GM19395 (cell line): Measurements from ENCODE around the gene ELOVL6.
"Not testable (repeated sequence)": the region's sequence is repeated elsewhere in the genome, so short reads cannot be mapped to it uniquely, and the experiment has no call there.

ENCODE experiments used
- ATAC-seq: cut with Tn5 transposase; IDR thresholded peaks from one replicate; pipeline ENCODE4 v1.9.1; 2021; ENCODE audit warnings: mild to moderate bottlenecking, moderate library complexity; ENCODE audit not compliant: unreplicated experiment

Gene ELOVL6

GRCh38 chr4:110196871-110197528 lies 1.4 kb downstream of the ELOVL6 start:
- peak; percentile 27 for ATAC-seq

GRCh38 chr4:110196206-110196870 lies 2.1 kb downstream of the ELOVL6 start:
- peak; percentile 19 for ATAC-seq

GRCh38 chr4:110195561-110196205 lies 2.7 kb downstream of the ELOVL6 start:
- peak; percentile 9 for ATAC-seq

GRCh38 chr4:110193822-110194761 lies 4.3 kb downstream of the ELOVL6 start:
- ATAC-seq: peak; percentile 76

- not testable (repeated sequence) for ATAC-seq
Observed at GRCh38 chr4:110193287-110193686, 5.1 kb downstream of the ELOVL6 start.

- ATAC-seq: no peak
Observed at GRCh38 chr4:110190249-110190648, 8.2 kb downstream of the ELOVL6 start.

GRCh38 chr4:110188113-110188512 lies 10.3 kb downstream of the ELOVL6 start:
- no peak for ATAC-seq

GRCh38 chr4:110184791-110185155 lies 13.6 kb downstream of the ELOVL6 start:
- ATAC-seq: peak; percentile 28

- ATAC-seq: peak; percentile 44
Observed at GRCh38 chr4:110184140-110184790, 14.2 kb downstream of the ELOVL6 start.

- no peak for ATAC-seq
Observed at GRCh38 chr4:110183643-110184042, 14.8 kb downstream of the ELOVL6 start.

- ATAC-seq: no peak
Observed at GRCh38 chr4:110183058-110183457, 15.4 kb downstream of the ELOVL6 start.

GRCh38 chr4:110181890-110182289 lies 16.5 kb downstream of the ELOVL6 start:
- no peak for ATAC-seq

GRCh38 chr4:110175634-110176033 lies 22.8 kb downstream of the ELOVL6 start:
- no peak for ATAC-seq

GRCh38 chr4:110172972-110173371 lies 25.4 kb downstream of the ELOVL6 start:
- ATAC-seq: no peak

GRCh38 chr4:110171971-110172370 lies 26.4 kb downstream of the ELOVL6 start:
- ATAC-seq: no peak

GRCh38 chr4:110170861-110171260 lies 27.6 kb downstream of the ELOVL6 start:
- ATAC-seq: no peak

GRCh38 chr4:110165382-110166286 lies 32.8 kb downstream of the ELOVL6 start:
- no peak for ATAC-seq

GRCh38 chr4:110164856-110165255 lies 33.6 kb downstream of the ELOVL6 start:
- ATAC-seq: no peak

- ATAC-seq: no peak
Observed at GRCh38 chr4:110164251-110164650, 34.2 kb downstream of the ELOVL6 start.
